WI38 (cell line): ENCODE results near the gene AGRN.

Experiments
- H3K4me3 ChIP-seq: 2 replicates; pipeline ENCODE4 v1.5.1; 2011; ENCODE audit warnings: low read depth, mild to moderate bottlenecking, control low read depth, low read length
- TF ChIP-seq, protein P1 (sequence below): IDR thresholded peaks from 2 replicates; pipeline ENCODE4 v1.5.1; 2012; ENCODE audit warnings: low read depth, mild to moderate bottlenecking, control low read depth, low read length

The AGRN gene

GRCh38 chr1:1080122-1080757, 60.3 kb downstream of the AGRN start:
- TF ChIP-seq, protein P1, sequence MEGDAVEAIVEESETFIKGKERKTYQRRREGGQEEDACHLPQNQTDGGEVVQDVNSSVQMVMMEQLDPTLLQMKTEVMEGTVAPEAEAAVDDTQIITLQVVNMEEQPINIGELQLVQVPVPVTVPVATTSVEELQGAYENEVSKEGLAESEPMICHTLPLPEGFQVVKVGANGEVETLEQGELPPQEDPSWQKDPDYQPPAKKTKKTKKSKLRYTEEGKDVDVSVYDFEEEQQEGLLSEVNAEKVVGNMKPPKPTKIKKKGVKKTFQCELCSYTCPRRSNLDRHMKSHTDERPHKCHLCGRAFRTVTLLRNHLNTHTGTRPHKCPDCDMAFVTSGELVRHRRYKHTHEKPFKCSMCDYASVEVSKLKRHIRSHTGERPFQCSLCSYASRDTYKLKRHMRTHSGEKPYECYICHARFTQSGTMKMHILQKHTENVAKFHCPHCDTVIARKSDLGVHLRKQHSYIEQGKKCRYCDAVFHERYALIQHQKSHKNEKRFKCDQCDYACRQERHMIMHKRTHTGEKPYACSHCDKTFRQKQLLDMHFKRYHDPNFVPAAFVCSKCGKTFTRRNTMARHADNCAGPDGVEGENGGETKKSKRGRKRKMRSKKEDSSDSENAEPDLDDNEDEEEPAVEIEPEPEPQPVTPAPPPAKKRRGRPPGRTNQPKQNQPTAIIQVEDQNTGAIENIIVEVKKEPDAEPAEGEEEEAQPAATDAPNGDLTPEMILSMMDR = no peak
- no peak overlapping the region for H3K4me3 ChIP-seq

- H3K4me3 ChIP-seq = no peak overlapping the region
- TF ChIP-seq, protein P1 = no peak
These were observed 61.0 kb downstream of the AGRN start for GRCh38 chr1:1080951-1081310.

- H3K4me3 ChIP-seq = no peak overlapping the region
- TF ChIP-seq, protein P1 = no peak
These were observed 61.7 kb downstream of the AGRN start for GRCh38 chr1:1081311-1082238.

GRCh38 chr1:1082239-1082775, 62.4 kb downstream of the AGRN start:
- H3K4me3 ChIP-seq = no peak overlapping the region
- TF ChIP-seq, protein P1 = no peak

DNA sequence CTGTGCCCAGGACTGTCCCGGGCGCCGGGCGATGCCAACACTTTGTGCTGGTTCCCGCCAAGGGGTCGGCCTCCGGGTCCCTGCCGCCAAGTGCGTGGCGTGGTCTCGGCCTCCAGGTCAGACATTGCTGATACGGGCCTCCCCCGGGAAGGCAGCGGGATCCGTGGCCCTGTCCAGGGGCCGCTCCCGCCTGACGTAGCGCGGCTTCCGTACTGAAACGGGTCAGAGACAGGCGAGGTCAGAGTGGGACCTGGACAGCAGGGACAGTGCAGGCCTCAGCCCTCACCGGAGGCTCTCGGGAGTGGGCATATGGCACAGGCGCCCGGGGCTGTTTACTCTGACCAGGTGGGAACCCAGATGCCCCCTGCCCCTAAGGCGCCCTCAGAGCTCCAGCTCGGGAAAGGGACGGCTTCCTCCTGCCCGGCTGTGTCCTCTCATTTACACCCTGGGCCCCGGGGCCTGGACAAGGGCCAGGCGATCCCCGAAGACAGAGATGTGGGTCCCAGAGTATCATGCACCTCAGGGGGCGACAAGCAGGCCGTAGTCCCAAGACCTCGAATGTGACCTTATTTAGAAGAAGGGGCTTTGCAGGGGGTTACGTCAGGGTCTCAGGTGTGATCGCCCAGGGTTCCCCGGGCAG, 63.0 kb downstream of the AGRN start:
- TF ChIP-seq, protein P1 = no peak
- no peak overlapping the region for H3K4me3 ChIP-seq

GRCh38 chr1:1083416-1084371, 63.8 kb downstream of the AGRN start:
- TF ChIP-seq, protein P1 = no peak
- H3K4me3 ChIP-seq = no peak overlapping the region
